ENCODE results near the gene DAGLB. TPM values are rescaled to one million over a fixed set of nuclear protein-coding genes. Genes with fewer than 3 reads are reported as not detected.
"Not testable (repeated sequence)": the region's sequence is repeated elsewhere in the genome, so short reads cannot be mapped to it uniquely, and the experiment has no call there.

The DAGLB gene
- polyA plus RNA-seq, 3 donors, result 15.2 to 47.0 (median 16.4) TPM

DNA sequence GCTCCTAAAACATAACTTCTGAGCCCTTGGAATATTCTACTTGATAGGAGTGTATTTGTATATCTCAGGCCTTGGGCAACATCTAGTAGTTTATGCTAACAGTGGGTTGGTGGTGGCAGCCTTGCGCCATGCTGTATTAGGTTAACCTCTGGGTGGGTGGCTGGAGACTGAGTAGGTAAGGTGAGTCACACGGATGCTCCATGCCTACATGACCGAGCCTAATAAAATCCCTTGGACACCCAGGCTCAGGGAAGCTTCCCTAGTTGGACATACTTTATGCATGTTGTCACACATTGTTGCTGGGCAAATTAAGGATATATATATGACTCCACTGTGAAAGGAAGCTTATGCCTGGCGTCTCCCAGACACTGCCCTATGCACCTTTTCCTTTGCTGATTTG, 6.0 kb upstream of the DAGLB start:
- peaks cover 4 to 5% of the 10 kb centered on the region in 2 donors for H3K4me1 ChIP-seq (ENCODE audit: control insufficient read depth in 1 of 2, insufficient read depth in 2 of 2, low read length in 2 of 2)
- H3K4me1 Mint-ChIP-seq, result peaks cover 13% of the 10 kb centered on the region
- DNase-seq, result no peak
- no peak overlapping the region for H3K27ac Mint-ChIP-seq
- no peaks in the 10 kb centered on the region for H3K9me3 Mint-ChIP-seq
- no peaks in the 10 kb centered on the region for H3K79me2 ChIP-seq (ENCODE audit: insufficient read depth, low read length)
- WGBS (ENCODE audit: insufficient coverage), result 100% methylated on average over 4 of the region's 4 CpGs
- H3K36me3 Mint-ChIP-seq, result no peaks in the 10 kb centered on the region
- no peak overlapping the region for H3K4me3 ChIP-seq (replicated peaks in 1 of 3; ENCODE audit: low read depth in 2 of 3, low read length in 3 of 3)
- no peaks in the 10 kb centered on the region for H4K20me1 ChIP-seq (ENCODE audit: insufficient read depth, low read length)
- no peak overlapping the region for H3K9ac ChIP-seq (ENCODE audit: insufficient read depth, low read length, poor library complexity, severe bottlenecking)
- no peak overlapping the region for H3K27ac ChIP-seq (ENCODE audit: low read depth in 1 of 2, low read length in 2 of 2)
- intact Hi-C loops (cut with micrococcal nuclease), result no loop called here
- TF ChIP-seq, protein P1, sequence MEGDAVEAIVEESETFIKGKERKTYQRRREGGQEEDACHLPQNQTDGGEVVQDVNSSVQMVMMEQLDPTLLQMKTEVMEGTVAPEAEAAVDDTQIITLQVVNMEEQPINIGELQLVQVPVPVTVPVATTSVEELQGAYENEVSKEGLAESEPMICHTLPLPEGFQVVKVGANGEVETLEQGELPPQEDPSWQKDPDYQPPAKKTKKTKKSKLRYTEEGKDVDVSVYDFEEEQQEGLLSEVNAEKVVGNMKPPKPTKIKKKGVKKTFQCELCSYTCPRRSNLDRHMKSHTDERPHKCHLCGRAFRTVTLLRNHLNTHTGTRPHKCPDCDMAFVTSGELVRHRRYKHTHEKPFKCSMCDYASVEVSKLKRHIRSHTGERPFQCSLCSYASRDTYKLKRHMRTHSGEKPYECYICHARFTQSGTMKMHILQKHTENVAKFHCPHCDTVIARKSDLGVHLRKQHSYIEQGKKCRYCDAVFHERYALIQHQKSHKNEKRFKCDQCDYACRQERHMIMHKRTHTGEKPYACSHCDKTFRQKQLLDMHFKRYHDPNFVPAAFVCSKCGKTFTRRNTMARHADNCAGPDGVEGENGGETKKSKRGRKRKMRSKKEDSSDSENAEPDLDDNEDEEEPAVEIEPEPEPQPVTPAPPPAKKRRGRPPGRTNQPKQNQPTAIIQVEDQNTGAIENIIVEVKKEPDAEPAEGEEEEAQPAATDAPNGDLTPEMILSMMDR (IDR thresholded peaks at IDR 0.05), result no peak
- H3K9me3 ChIP-seq (replicated peaks in 1 of 2; ENCODE audit: control insufficient read depth in 1 of 2, insufficient read depth in 1 of 2, low read length in 2 of 2), result no peaks in the 10 kb centered on the region
- no peaks in the 10 kb centered on the region for H3K27me3 ChIP-seq (ENCODE audit: control insufficient read depth in 2 of 2, insufficient read depth in 2 of 2, low read length in 2 of 2)
- peaks cover 0 to 2% (median 2%) of the 10 kb centered on the region in 3 donors for H3K27me3 Mint-ChIP-seq (ENCODE audit: low read depth in 3 of 3)
- H3K4me2 ChIP-seq (replicated peaks; ENCODE audit: extremely low read depth, low read length, poor library complexity, severe bottlenecking), result no peak overlapping the region
- no peak overlapping the region for H2AFZ ChIP-seq (ENCODE audit: insufficient read depth, low read depth, low read length, poor library complexity, severe bottlenecking)
- no peak overlapping the region for H3K4me3 Mint-ChIP-seq
- H3K36me3 ChIP-seq (replicated peaks in 1 of 2; ENCODE audit: control insufficient read depth in 1 of 2, insufficient read depth in 2 of 2, low read length in 2 of 2), result no peaks in the 10 kb centered on the region

DNA sequence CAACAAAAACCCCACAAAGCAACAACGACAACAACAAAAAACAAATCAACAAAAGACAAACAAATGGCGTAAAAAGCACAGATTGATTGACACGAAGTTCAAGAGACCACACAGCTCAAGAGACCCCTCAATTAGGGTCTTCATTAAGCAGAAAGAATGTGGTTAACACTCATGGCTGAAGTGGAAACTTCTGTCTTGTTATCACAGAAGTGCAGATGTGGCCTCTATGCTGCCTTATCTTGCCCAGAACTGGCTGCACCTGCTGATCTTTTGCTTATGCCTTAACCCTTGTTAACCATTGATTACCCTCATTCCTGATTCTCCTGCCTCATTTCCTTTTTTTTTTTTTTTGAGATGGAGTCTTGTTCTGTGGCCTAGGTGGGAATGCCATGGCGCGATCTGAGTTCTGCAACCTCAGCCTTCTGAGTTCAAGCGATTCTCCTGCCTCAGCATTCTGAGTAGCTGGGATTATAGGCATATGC, 3.5 kb upstream of the DAGLB start:
- no peak overlapping the region for H3K9ac ChIP-seq (ENCODE audit: insufficient read depth, low read length, poor library complexity, severe bottlenecking)
- H3K27me3 Mint-ChIP-seq (ENCODE audit: low read depth in 3 of 3), result peaks cover 0 to 4% (median 2%) of the 10 kb centered on the region in 3 donors
- H3K9me3 ChIP-seq (replicated peaks in 1 of 2; ENCODE audit: control insufficient read depth in 1 of 2, insufficient read depth in 1 of 2, low read length in 2 of 2), result no peaks in the 10 kb centered on the region
- H3K27me3 ChIP-seq (ENCODE audit: control insufficient read depth in 2 of 2, insufficient read depth in 2 of 2, low read length in 2 of 2), result no peaks in the 10 kb centered on the region
- peak overlapping the region in 1 of 7 donors; percentile 3 for H3K27ac Mint-ChIP-seq
- H3K4me2 ChIP-seq (replicated peaks; ENCODE audit: extremely low read depth, low read length, poor library complexity, severe bottlenecking), result no peak overlapping the region
- no peak overlapping the region for H3K27ac ChIP-seq (ENCODE audit: low read depth in 1 of 2, low read length in 2 of 2)
- peaks cover 21% of the 10 kb centered on the region for H3K4me1 Mint-ChIP-seq
- H3K4me3 ChIP-seq (replicated peaks in 1 of 3; ENCODE audit: low read depth in 2 of 3, low read length in 3 of 3), result no peak overlapping the region
- H3K4me1 ChIP-seq (ENCODE audit: control insufficient read depth in 1 of 2, insufficient read depth in 2 of 2, low read length in 2 of 2), result peaks cover 15 to 20% of the 10 kb centered on the region in 2 donors
- 96% methylated on average over 3 of the region's 6 CpGs for WGBS (ENCODE audit: insufficient coverage)
- TF ChIP-seq, protein P1 (IDR thresholded peaks at IDR 0.05), result no peak
- peaks cover 15% of the 10 kb centered on the region for H4K20me1 ChIP-seq (ENCODE audit: insufficient read depth, low read length)
- H3K4me3 Mint-ChIP-seq, result no peak overlapping the region
- no peak for DNase-seq
- no peaks in the 10 kb centered on the region for H3K36me3 Mint-ChIP-seq
- H3K9me3 Mint-ChIP-seq, result no peaks in the 10 kb centered on the region
- intact Hi-C loops (cut with micrococcal nuclease), result no loop called here
- no peaks in the 10 kb centered on the region for H3K36me3 ChIP-seq (replicated peaks in 1 of 2; ENCODE audit: control insufficient read depth in 1 of 2, insufficient read depth in 2 of 2, low read length in 2 of 2)
- H2AFZ ChIP-seq (ENCODE audit: insufficient read depth, low read depth, low read length, poor library complexity, severe bottlenecking), result no peak overlapping the region
- H3K79me2 ChIP-seq (ENCODE audit: insufficient read depth, low read length), result peaks cover 15% of the 10 kb centered on the region

DNA sequence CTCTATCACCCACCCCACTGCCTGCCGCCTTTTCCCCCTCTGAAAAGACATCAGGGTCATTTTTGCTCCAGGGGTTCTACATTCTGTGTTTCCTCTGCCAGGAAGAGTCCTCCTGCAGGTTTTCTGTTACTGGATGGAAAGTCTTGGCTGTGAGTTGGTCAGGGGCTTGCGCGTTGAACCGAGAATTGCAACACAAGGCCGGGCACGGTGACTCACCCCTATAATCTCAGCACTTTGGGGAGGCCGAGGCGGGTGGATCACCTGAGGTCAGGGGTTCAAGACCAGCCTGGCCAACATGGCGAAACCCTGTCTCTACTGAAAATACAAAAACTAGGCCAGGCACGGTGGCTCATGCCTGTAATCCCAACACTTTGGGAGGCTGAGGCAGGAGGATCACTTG, 2.8 kb upstream of the DAGLB start:
- peaks cover 22% of the 10 kb centered on the region for H3K79me2 ChIP-seq (ENCODE audit: insufficient read depth, low read length)
- H3K4me1 ChIP-seq (ENCODE audit: control insufficient read depth in 1 of 2, insufficient read depth in 2 of 2, low read length in 2 of 2), result peaks cover 21 to 26% of the 10 kb centered on the region in 2 donors
- H3K4me3 Mint-ChIP-seq; H3K27ac ChIP-seq (ENCODE audit: low read depth in 1 of 2, low read length in 2 of 2); intact Hi-C loops (cut with micrococcal nuclease); H3K36me3 ChIP-seq (replicated peaks in 1 of 2; ENCODE audit: control insufficient read depth in 1 of 2, insufficient read depth in 2 of 2, low read length in 2 of 2); H3K27me3 Mint-ChIP-seq (ENCODE audit: low read depth in 3 of 3); H3K4me2 ChIP-seq (replicated peaks; ENCODE audit: extremely low read depth, low read length, poor library complexity, severe bottlenecking); H2AFZ ChIP-seq (ENCODE audit: insufficient read depth, low read depth, low read length, poor library complexity, severe bottlenecking); H3K36me3 Mint-ChIP-seq; H3K4me3 ChIP-seq (replicated peaks in 1 of 3; ENCODE audit: low read depth in 2 of 3, low read length in 3 of 3); H3K9me3 Mint-ChIP-seq; H3K9ac ChIP-seq (ENCODE audit: insufficient read depth, low read length, poor library complexity, severe bottlenecking); H3K9me3 ChIP-seq (replicated peaks in 1 of 2; ENCODE audit: control insufficient read depth in 1 of 2, insufficient read depth in 1 of 2, low read length in 2 of 2); H3K27me3 ChIP-seq (ENCODE audit: control insufficient read depth in 2 of 2, insufficient read depth in 2 of 2, low read length in 2 of 2): not testable (repeated sequence)
- WGBS (ENCODE audit: insufficient coverage), result 44% methylated on average over 3 of the region's 10 CpGs
- peaks cover 22% of the 10 kb centered on the region for H4K20me1 ChIP-seq (ENCODE audit: insufficient read depth, low read length)
- Mint-ChIP-seq H3K27ac (peak overlapping the region in 5 of 7 donors; percentile 6 to 87 (median 64)), H3K4me1 (peaks cover 26% of the 10 kb centered on the region)
- peak; percentile 23 to 72 (median 42) for DNase-seq

Data from CD14-positive monocyte (primary cell).